Measurements from ENCODE around the gene SST.
A peak's percentile ranks its signal among the peaks of the same experiment; 100 is the strongest.

Gene SST

DNA sequence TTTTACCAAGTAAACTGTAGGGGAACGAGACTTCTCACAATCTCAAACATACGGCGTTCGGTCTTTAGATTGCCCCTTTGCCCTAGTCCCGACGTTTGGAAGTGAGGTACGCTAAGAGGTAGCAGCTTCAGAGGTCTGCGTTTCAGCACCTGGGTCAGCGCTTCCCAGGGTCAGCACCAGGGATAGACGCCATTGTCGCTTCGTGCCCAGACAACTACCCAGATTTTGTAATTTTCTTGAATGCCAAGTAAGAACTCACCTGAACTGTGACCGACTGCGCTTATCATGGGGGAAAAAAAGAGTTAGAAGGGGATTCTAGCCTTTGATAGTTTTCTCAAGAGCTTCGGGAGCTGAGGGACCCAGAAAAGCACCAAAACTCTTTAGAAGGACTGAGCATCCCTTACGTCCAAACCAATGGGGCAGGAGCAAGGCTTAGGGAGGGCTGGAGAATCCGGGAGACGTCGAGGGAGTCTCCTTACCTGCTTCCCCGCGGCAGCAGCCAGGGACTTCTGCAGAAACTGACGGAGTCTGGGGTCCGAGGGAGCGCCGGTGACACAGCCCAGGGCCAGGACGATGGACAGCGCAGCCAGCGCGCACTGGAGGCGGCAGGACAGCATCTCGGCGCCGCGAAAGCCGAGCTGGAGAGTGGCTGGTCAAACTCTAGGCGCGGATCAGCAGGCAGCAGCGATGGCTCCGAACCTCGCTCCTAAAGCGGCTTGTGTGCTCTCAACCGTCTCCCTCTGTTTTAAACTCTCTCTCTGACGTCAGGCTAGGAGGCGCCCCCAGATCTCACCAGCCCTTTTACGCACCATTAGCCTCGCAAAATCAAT is at the start of gene SST:
Gene SST, minus strand, starts transcription at position 720 of the 830 bp plus-strand sequence. Its CDS starts 103 bp downstream, at position 617.
- DNase-seq (ENCODE audit: low read depth in 2 of 2): no peak

DNA sequence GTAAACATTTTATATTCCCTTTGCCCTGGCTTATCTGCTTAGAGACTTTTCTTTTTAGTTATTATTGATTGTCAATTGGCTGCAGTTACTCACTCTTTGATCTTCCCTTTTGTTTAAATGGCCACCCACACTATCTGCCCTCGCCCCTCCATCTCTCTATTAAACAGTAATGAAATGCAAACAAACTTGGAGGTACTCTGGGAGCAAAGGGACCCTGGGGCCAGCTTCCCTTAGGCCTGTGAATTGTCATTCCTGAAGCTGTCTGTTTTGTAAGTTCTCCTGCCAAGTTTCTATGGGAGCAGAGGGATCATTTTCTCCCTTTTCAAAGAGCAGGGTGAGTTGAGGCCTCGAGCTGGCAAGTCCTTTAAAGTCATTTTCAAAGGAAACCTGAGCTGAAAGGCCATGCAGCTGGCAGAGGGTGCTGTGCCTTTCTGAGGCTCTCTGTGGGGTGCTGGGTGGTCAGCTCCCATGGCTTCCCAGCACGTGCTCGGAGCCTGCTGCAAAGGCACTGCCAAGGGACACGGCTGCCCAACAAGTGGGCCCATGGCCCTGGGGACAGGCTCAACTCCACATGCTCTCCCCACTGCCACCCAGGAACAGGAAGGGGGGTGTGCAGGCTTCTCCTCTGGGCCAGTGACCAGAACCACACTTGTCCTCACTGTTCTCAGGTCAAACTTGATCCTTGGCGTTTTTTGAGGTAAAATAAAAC is 49.6 kb upstream of the SST start:
- DNase-seq (ENCODE audit: low read depth in 2 of 2): no peak

DNA sequence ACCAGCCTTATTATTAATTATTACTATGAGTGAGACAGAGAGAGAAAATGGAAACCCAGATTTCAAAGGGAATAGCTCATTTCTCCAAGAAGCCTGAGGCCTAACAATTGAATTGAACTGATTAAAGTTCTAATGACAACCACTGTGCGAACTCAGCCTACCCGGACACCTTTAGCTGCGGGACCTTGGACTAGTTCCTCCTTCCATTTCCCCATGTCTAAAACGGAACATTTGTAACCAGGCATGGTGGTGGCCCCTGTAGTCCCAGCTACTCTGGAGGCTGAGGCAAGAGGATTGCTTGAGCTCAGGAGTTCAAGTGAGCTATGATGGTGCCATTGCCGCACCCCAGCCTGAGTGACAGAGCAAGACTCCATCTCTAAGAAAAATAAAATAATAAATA is 48.6 kb upstream of the SST start:
- no peak for DNase-seq (ENCODE audit: low read depth in 2 of 2)

- DNase-seq (ENCODE audit: low read depth in 2 of 2): no peak
These were observed 47.4 kb upstream of the SST start for GRCh38 chr3:187717572-187717971.

DNA sequence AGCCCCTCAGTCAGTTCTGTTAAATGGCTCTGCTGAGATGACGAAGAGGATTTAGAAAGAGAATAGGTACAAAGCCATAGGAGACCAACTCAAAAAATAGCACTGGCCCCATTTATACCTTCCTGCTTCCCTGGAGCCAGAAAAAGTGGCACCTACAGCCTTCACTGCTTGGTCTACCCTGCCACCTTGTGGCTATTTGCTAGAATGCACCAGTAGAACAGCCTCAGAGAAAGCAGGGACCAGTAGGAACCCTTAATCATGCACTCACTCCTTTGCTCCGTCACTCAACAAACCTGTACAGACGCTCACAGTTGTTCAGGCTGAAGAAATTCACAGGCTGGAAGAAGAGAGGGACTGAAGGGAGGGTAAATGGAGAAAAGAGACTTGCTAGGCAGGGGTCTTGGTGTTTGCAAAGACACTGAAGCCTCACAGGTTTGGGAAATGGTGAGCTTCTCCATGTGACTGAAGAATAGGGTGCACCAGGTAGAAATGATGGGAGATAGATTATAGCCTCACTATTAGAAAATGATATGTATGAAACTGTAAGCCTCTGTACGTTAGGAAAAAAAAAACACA is 44.3 kb upstream of the SST start:
- peak in 1 of 2 donors; percentile 49 for DNase-seq (ENCODE audit: low read depth in 2 of 2)

- DNase-seq (ENCODE audit: low read depth in 2 of 2): no peak
These were observed 43.3 kb upstream of the SST start for GRCh38 chr3:187713504-187713903.

DNA sequence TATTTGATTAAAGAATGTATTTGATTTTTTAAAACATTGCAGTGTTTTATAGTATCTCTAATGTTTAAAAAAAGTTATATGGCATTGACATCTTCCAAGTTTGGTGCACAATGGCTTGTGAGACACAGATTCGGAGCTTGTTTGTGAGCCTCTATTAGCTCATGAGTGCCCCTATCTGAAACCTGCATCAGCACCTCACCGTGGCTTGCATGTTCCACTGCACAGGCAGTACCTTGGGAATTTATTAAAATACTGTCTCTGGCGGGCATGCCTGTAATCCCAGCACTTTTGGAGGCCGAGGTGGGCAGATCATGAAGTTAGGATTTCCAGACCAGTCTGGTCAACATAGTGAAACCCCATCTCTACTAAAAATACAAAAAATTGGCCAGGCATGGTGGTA is 39.0 kb upstream of the SST start:
- DNase-seq (ENCODE audit: low read depth in 2 of 2): no peak

- DNase-seq (ENCODE audit: low read depth in 2 of 2): no peak
These were observed 38.5 kb upstream of the SST start for GRCh38 chr3:187708696-187709095.

- DNase-seq (ENCODE audit: low read depth in 2 of 2): no peak
These were observed 36.8 kb upstream of the SST start for GRCh38 chr3:187706971-187707370.

GRCh38 chr3:187705164-187705563 is 35.0 kb upstream of the SST start:
- no peak for DNase-seq (ENCODE audit: low read depth in 2 of 2)

GRCh38 chr3:187702507-187703033 is 32.4 kb upstream of the SST start, which contains the start of gene RTP2:
RTP2 (minus strand) TSS chr3:187702557; CDS start chr3:187702128, 429 bp downstream.
- no peak for DNase-seq (ENCODE audit: low read depth in 2 of 2)

DNA sequence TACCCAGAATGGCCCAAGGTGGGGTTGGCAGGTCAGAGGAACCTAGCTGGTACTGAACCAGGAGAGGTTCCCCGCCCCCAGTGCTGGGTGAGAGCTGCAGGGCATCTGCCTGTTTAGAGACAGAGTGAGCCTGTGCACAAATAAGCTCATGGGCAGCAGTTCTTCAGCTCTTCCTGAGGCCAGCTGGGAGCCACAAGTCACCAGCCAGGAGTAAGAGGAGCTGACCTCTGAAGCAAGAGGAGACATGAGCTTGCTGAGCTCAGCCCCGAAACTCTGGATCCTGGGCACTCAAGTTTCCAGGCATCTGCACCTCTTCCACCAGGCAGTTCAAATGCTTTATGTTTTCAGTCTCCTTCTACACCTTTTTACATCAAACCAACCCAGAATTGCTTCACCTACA is 30.1 kb upstream of the SST start:
- DNase-seq (ENCODE audit: low read depth in 2 of 2): no peak

DNA sequence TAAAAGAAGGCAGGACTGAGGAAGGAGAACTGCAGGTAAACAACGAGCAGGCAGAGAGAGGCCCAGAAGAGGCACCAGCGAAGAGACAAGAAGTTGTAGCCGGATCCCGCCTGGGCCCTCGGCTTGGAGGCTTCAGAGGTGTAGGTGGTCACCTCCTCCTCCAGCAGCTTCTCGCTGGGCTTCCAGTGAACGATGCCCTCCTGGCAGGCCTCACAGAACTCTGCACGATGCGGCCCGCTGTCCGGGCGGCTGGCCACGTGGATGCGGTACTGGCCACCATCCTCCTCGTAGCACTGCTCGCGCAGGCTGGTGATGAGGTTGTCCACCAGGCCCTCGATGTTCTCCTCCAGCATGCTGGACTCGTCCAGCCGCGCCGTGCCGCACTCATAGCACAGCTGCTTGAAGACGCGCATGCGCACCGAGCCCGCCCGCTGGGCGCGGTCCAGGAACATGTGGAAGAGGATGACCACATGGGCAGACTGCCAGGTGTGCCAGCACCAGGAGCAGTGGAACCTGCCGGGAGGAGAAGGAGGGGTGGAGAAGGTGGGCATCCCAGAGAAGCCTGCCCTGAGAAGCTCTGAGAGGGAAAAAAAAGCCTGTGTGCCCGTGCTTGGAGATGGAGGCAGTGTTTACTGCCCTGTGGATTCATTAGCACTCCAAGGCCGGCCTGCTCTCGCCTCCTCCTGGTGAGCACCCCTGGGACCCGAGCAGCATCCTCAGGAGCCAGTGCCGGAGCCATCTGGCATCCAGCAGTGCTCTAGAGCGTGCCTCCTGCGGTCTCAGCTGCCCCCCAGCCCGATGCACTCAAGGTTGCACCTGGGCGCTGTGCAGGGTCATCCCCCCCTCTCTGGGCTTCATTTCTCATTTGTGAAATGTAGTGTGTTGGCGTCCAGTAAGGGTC is 28.6 kb upstream of the SST start:
- no peak for DNase-seq (ENCODE audit: low read depth in 2 of 2)

DNA sequence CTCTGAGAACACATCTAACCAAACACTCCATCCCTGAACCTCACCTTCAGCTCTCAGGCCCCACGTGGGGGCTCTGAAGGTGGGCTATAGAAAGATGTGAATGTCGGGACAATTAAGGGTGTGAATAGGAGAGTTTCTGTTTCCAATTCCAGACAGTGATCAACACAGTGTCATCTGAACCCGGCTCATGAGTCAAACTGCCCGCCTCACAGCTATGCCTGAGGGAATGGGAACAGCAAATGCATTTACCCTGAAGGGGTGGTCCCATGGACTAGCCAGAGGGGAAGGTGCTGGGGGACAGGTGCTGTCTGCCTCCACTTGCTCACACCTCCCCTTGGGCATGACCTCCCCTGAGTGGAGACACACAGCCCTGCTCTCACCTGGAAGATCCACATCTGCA is 25.8 kb upstream of the SST start:
- no peak for DNase-seq (ENCODE audit: low read depth in 2 of 2)

DNA sequence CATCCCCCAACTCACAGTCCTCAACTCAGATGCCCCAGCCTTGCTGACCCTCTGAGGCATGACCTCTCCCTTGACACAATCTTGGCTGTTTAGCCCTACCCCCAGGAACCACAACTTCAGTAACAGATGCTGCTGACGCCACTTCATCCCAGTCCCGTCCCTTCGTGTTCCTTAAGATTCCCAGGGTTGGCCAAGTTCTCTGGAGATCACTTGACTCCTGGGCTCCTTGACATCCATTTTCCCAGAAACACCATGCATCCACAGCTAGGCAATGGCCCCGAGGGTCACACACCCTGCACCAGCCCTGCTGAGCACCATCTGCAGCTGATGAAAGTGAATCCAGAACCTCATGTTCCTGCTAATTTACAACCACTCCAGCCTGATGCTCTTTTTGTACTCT is 25.3 kb upstream of the SST start:
- no peak for DNase-seq (ENCODE audit: low read depth in 2 of 2)

DNA sequence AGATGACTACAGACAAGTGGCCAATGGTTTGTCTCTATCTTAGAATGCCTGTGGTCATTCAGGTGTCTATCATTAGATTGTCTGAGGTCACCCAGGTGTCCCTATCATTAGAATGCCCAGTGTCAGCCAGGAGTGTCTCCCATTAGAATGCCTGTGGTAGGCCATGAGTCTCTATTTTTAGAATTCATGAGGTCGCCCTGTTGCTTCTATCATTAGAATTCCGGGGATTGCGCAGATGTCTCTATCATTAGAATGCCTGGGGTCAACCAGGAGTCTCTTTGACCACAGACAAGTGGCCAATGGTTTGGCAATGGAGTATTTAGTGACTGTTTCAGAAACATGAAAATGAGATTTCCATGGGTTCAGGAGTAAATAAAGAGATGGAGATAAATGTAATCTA is 24.6 kb upstream of the SST start:
- DNase-seq (ENCODE audit: low read depth in 2 of 2): no peak

DNA sequence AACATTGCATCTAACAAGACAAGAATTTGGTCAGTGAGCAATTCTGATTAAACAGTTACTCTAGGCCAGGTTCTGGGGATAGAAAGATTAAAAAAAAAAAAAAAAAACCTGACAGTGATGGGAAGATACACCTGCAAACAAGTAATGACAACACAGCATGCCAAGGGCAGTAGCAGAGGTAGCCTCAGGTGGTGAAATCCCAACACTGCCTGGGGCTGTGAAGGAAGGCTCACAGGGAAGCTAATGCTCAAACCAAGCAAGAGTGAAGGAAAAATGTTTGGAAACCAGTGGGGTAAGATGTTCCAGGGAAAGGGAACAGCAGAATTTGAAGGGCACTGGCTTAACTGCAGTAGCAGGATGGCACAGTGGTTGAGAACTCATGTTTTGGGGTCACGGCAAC is 23.2 kb upstream of the SST start:
- DNase-seq (ENCODE audit: low read depth in 2 of 2): no peak

GRCh38 chr3:187689984-187690383 is 19.8 kb upstream of the SST start:
- DNase-seq (ENCODE audit: low read depth in 2 of 2): no peak

DNA sequence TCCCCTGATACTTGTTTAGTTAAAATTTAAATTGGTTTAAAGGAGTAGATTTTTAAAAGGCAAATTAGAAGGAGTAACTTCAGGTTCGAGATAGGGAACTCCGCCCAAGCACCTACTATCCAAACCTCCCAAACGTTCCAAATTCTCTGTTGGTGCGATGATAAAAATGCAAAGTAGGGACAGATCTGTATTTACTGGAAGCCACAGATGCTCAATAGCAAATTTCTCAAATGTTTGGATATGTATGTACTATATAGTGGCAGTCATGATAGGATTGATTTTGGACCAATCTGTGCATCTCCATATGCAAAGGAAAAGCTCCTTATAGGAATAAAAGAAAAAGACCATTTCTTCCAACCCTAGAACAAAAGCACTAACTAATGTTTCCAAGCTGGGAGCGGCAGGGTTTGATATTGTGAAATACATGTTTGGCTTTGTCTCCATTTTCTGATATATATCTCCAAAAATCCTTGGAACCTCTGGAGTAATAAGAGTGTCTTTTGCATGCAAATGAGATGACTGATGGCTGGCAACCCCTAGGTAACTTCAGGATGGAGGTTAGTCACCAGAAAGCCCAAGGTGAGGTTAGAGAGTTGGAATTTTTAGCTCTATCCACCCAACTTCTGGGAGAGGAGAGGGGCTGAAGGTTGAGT is 16.6 kb upstream of the SST start:
- DNase-seq (ENCODE audit: low read depth in 2 of 2): no peak

DNA sequence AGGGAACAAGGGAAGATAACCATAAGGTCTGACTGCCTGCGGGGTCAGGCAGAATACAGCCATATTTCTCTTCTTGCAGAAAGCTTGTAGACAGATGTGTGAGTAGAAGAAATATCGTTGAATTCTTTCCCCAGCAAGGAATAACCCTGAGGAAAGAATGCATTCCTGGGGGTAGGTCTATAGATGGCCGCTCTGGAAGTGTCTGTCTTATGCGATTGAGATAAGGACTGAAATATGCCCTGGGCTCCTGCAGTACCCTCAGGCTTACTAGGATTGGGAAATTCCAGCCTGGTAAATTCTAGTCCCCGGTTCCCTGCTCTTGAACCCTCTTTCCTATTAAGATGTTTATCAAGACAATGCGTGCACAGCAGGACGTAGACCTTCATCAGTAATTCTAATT is 15.8 kb upstream of the SST start:
- no peak for DNase-seq (ENCODE audit: low read depth in 2 of 2)

DNA sequence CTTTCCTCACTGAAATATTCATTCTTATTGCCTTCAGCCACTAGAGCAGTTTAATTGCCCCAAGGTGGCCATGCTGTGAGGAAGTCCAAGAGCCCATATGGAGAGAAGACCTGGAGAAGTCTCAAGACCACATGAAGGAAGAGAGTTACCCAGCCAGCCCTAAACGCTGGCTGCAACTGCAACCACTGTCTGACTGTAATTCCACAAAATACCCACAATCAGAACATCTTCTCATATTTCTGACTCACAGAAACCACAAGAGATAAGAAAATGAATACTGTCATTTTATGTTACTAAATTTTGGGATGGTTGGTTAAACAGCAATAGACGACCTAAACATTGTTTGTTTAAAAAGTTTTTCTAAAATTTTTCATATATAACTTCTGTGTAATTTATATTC is 14.7 kb upstream of the SST start:
- no peak for DNase-seq (ENCODE audit: low read depth in 2 of 2)

Measured in activated CD8-positive, alpha-beta memory T cell treated with anti-CD3 and anti-CD28 coated beads for 4 hours (primary cell).